Suprapubic skin (tissue), 4 donors: ENCODE data around the gene GNAT2. TPM values are rescaled to one million over a fixed set of nuclear protein-coding genes. Genes with fewer than 3 reads are reported as not detected.

Source experiments
- DNase-seq, 2 donors: peaks; one replicate each; pipeline ENCODE4 v3.0.0-alpha.2; 2019; ENCODE audit warnings: low spot score in 2 of 2
- H3K27ac ChIP-seq: fragments of 200-600 bp; sonication (generic); one replicate; pipeline ENCODE4 v1.5.1; 2019
- H3K27me3 ChIP-seq: fragments of 200-600 bp; sonication (generic); one replicate; pipeline ENCODE4 v1.5.1; 2019
- H3K36me3 ChIP-seq: fragments of 200-600 bp; sonication (generic); one replicate; pipeline ENCODE4 v1.5.1; 2019
- H3K4me1 ChIP-seq: fragments of 200-600 bp; sonication (generic); one replicate; pipeline ENCODE4 v1.5.1; 2019
- H3K4me3 ChIP-seq: fragments of 200-600 bp; sonication (generic); one replicate; pipeline ENCODE4 v1.5.1; 2019; ENCODE audit warnings: mild to moderate bottlenecking
- H3K9me3 ChIP-seq: fragments of 200-600 bp; sonication (generic); one replicate; pipeline ENCODE4 v1.5.1; 2019
- CTCF ChIP-seq, 2 donors: fragments of 200-600 bp in 1 of 2; fragments of 450-650 bp in 1 of 2; sonication (generic) in 1 of 2; IDR thresholded peaks; one replicate each; pipeline ENCODE4 v1.5.1; 2016 to 2019; ENCODE audit warnings: antibody characterized with exemption in 2 of 2, mild to moderate bottlenecking in 1 of 2, moderate library complexity in 1 of 2
- EP300 ChIP-seq: sonication (generic); formaldehyde crosslinking; IDR thresholded peaks from one replicate; pipeline ENCODE4 v1.6.1; 2017; ENCODE audit warnings: antibody characterized with exemption
- POLR2A ChIP-seq, 2 donors: fragments of 450-650 bp; IDR thresholded peaks; one replicate each; pipeline ENCODE4 v1.6.1; 2017; ENCODE audit warnings: antibody characterized with exemption in 2 of 2, mild to moderate bottlenecking in 2 of 2, moderate library complexity in 2 of 2
- POLR2AphosphoS5 ChIP-seq, 3 donors: sonication (generic); formaldehyde crosslinking; IDR thresholded peaks; one replicate each; pipeline ENCODE4 v1.6.1; 2017; ENCODE audit warnings: antibody characterized with exemption in 3 of 3
- WGBS: methylation state at CpG from one replicate; pipeline ENCODE4 v1.1.5; 2018; 5-methylcytosine and 5-hydroxymethylcytosine counted together
- total RNA-seq, 4 donors: library from RNA; depleted of rRNA; stranded (reverse); fragments of >200 nt; gene quantifications; one replicate each; pipeline ENCODE4 v1.1.0, GENCODE V29; 2016

GNAT2 gene
- total RNA-seq, 4 donors from 2014 or later = not detected

GRCh38 chr1:109592916-109593315, 26.5 kb downstream of the GNAT2 start:
- Histone ChIP-seq H3K4me1 (no peaks in the 10 kb centered on the region), H3K27me3 (no peaks in the 10 kb centered on the region), H3K4me3 (no peak overlapping the region), H3K36me3 (peaks cover 74% of the 10 kb centered on the region), H3K9me3 (no peaks in the 10 kb centered on the region), H3K27ac (no peak overlapping the region)
- TF ChIP-seq EP300 (no peak), POLR2AphosphoS5 (IDR thresholded peaks at IDR 0.05) (no peak), CTCF (IDR thresholded peaks at IDR 0.05) (no peak), POLR2A (IDR thresholded peaks at IDR 0.05) (no peak)
- DNase-seq = no peak

- TF ChIP-seq POLR2AphosphoS5 (IDR thresholded peaks at IDR 0.05) (no peak), CTCF (IDR thresholded peaks at IDR 0.05) (no peak), EP300 (no peak), POLR2A (IDR thresholded peaks at IDR 0.05) (no peak)
Measured at GRCh38 chr1:109589679-109590078, 29.7 kb downstream of the GNAT2 start.

GRCh38 chr1:109589177-109589576, 30.2 kb downstream of the GNAT2 start:
- H3K27me3 ChIP-seq = no peaks in the 10 kb centered on the region
- H3K9me3 ChIP-seq = no peaks in the 10 kb centered on the region
- no peak for DNase-seq
- no peaks in the 10 kb centered on the region for H3K4me1 ChIP-seq
- WGBS = 87% methylated on average over 3 of the region's 3 CpGs
- H3K4me3 ChIP-seq = no peak overlapping the region
- H3K27ac ChIP-seq = no peak overlapping the region
- TF ChIP-seq EP300 (no peak), POLR2A (IDR thresholded peaks at IDR 0.05) (no peak), CTCF (IDR thresholded peaks at IDR 0.05) (no peak), POLR2AphosphoS5 (IDR thresholded peaks at IDR 0.05) (no peak)
- peaks cover 97% of the 10 kb centered on the region for H3K36me3 ChIP-seq

More at GRCh38 chr1:109589679-109590078, 29.7 kb downstream of the GNAT2 start:
- no peak for DNase-seq
- H3K4me3 ChIP-seq = no peak overlapping the region
- H3K36me3 ChIP-seq = peaks cover 99% of the 10 kb centered on the region
- H3K4me1 ChIP-seq = no peaks in the 10 kb centered on the region
- no peaks in the 10 kb centered on the region for H3K27me3 ChIP-seq
- H3K9me3 ChIP-seq = no peaks in the 10 kb centered on the region
- H3K27ac ChIP-seq = no peak overlapping the region

GRCh38 chr1:109586055-109586454, 33.4 kb downstream of the GNAT2 start:
- Histone ChIP-seq H3K4me1 (no peaks in the 10 kb centered on the region), H3K27me3 (no peaks in the 10 kb centered on the region), H3K4me3 (no peak overlapping the region), H3K36me3 (peaks cover 98% of the 10 kb centered on the region), H3K9me3 (no peaks in the 10 kb centered on the region), H3K27ac (no peak overlapping the region)
- 94% methylated on average over 3 of the region's 3 CpGs for WGBS
- no peak for TF ChIP-seq POLR2AphosphoS5 (IDR thresholded peaks at IDR 0.05)
- TF ChIP-seq EP300 = no peak
- no peak for TF ChIP-seq CTCF (IDR thresholded peaks at IDR 0.05)
- TF ChIP-seq POLR2A (IDR thresholded peaks at IDR 0.05) = no peak
- no peak for DNase-seq

- TF ChIP-seq EP300 (no peak), POLR2A (IDR thresholded peaks at IDR 0.05) (no peak), CTCF (IDR thresholded peaks at IDR 0.05) (no peak), POLR2AphosphoS5 (IDR thresholded peaks at IDR 0.05) (no peak)
- no peak overlapping the region for H3K4me3 ChIP-seq
- WGBS = 88% methylated on average over 1 of the region's 1 CpG
- no peaks in the 10 kb centered on the region for H3K9me3 ChIP-seq
- peaks cover 98% of the 10 kb centered on the region for H3K36me3 ChIP-seq
- DNase-seq = no peak
- H3K27me3 ChIP-seq = no peaks in the 10 kb centered on the region
- H3K27ac ChIP-seq = no peak overlapping the region
- no peaks in the 10 kb centered on the region for H3K4me1 ChIP-seq
Measured at GRCh38 chr1:109584766-109585165, 34.6 kb downstream of the GNAT2 start.
